ENCODE results near the gene RGS6.
A peak's percentile ranks its signal among the peaks of the same experiment; 100 is the strongest.
"Not testable (repeated sequence)": the region's sequence is repeated elsewhere in the genome, so short reads cannot be mapped to it uniquely, and the experiment has no call there.

Gene RGS6

GRCh38 chr14:71911669-71912068, 20.6 kb upstream of the RGS6 start:
- H3K9ac ChIP-seq (ENCODE audit: low read depth in 1 of 2, low read length in 2 of 2), result no peak overlapping the region
- H3K27me3 ChIP-seq (ENCODE audit: control insufficient read depth in 1 of 2, insufficient read depth in 2 of 2, low read length in 2 of 2), result peaks cover 0 to 3% of the 10 kb centered on the region in 2 donors
- no peaks in the 10 kb centered on the region for H3K36me3 ChIP-seq (ENCODE audit: control insufficient read depth in 1 of 2, insufficient read depth in 2 of 2, low read length in 2 of 2)
- H3K27ac ChIP-seq (ENCODE audit: low read depth, low read length), result no peak overlapping the region
- no peak overlapping the region for H3K4me3 ChIP-seq (ENCODE audit: low read depth in 1 of 2, low read length in 2 of 2)
- H3K4me1 ChIP-seq (ENCODE audit: control insufficient read depth in 1 of 2, insufficient read depth in 2 of 2, low read length in 2 of 2), result no peaks in the 10 kb centered on the region
- H3K9me3 ChIP-seq (ENCODE audit: control insufficient read depth in 1 of 2, low read length in 2 of 2), result no peaks in the 10 kb centered on the region

GRCh38 chr14:71913342-71913741, 18.9 kb upstream of the RGS6 start:
- Histone ChIP-seq H3K4me1 (ENCODE audit: control insufficient read depth in 1 of 2, insufficient read depth in 2 of 2, low read length in 2 of 2) (no peaks in the 10 kb centered on the region), H3K4me3 (ENCODE audit: low read depth in 1 of 2, low read length in 2 of 2) (no peak overlapping the region), H3K27ac (ENCODE audit: low read depth, low read length) (no peak overlapping the region), H3K27me3 (ENCODE audit: control insufficient read depth in 1 of 2, insufficient read depth in 2 of 2, low read length in 2 of 2) (no peaks in the 10 kb centered on the region), H3K36me3 (ENCODE audit: control insufficient read depth in 1 of 2, insufficient read depth in 2 of 2, low read length in 2 of 2) (no peaks in the 10 kb centered on the region), H3K9ac (ENCODE audit: low read depth in 1 of 2, low read length in 2 of 2) (no peak overlapping the region), H3K9me3 (ENCODE audit: control insufficient read depth in 1 of 2, low read length in 2 of 2) (no peaks in the 10 kb centered on the region)

- Histone ChIP-seq H3K4me3 (ENCODE audit: low read depth in 1 of 2, low read length in 2 of 2) (no peak overlapping the region), H3K27me3 (ENCODE audit: control insufficient read depth in 1 of 2, insufficient read depth in 2 of 2, low read length in 2 of 2) (no peaks in the 10 kb centered on the region), H3K9ac (ENCODE audit: low read depth in 1 of 2, low read length in 2 of 2) (no peak overlapping the region), H3K27ac (ENCODE audit: low read depth, low read length) (no peak overlapping the region), H3K36me3 (ENCODE audit: control insufficient read depth in 1 of 2, insufficient read depth in 2 of 2, low read length in 2 of 2) (no peaks in the 10 kb centered on the region), H3K9me3 (ENCODE audit: control insufficient read depth in 1 of 2, low read length in 2 of 2) (no peaks in the 10 kb centered on the region), H3K4me1 (ENCODE audit: control insufficient read depth in 1 of 2, insufficient read depth in 2 of 2, low read length in 2 of 2) (no peaks in the 10 kb centered on the region)
These were observed 13.3 kb upstream of the RGS6 start for GRCh38 chr14:71918955-71919354.

GRCh38 chr14:71923513-71923912, 8.7 kb upstream of the RGS6 start:
- H3K4me1 ChIP-seq (ENCODE audit: control insufficient read depth in 1 of 2, insufficient read depth in 2 of 2, low read length in 2 of 2), result no peaks in the 10 kb centered on the region
- no peaks in the 10 kb centered on the region for H3K9me3 ChIP-seq (ENCODE audit: control insufficient read depth in 1 of 2, low read length in 2 of 2)
- no peak overlapping the region for H3K4me3 ChIP-seq (ENCODE audit: low read depth in 1 of 2, low read length in 2 of 2)
- H3K9ac ChIP-seq (ENCODE audit: low read depth in 1 of 2, low read length in 2 of 2), result no peak overlapping the region
- H3K27ac ChIP-seq (ENCODE audit: low read depth, low read length), result no peak overlapping the region
- H3K27me3 ChIP-seq (ENCODE audit: control insufficient read depth in 1 of 2, insufficient read depth in 2 of 2, low read length in 2 of 2), result no peaks in the 10 kb centered on the region
- no peaks in the 10 kb centered on the region for H3K36me3 ChIP-seq (ENCODE audit: control insufficient read depth in 1 of 2, insufficient read depth in 2 of 2, low read length in 2 of 2)

- no peak overlapping the region for H3K27ac ChIP-seq (ENCODE audit: low read depth, low read length)
- peak overlapping the region in 1 of 2 donors; percentile 21 for H3K4me3 ChIP-seq (ENCODE audit: low read depth in 1 of 2, low read length in 2 of 2)
- no peaks in the 10 kb centered on the region for H3K9me3 ChIP-seq (ENCODE audit: control insufficient read depth in 1 of 2, low read length in 2 of 2)
- peaks cover 20 to 34% of the 10 kb centered on the region in 2 donors for H3K27me3 ChIP-seq (ENCODE audit: control insufficient read depth in 1 of 2, insufficient read depth in 2 of 2, low read length in 2 of 2)
- H3K4me1 ChIP-seq (ENCODE audit: control insufficient read depth in 1 of 2, insufficient read depth in 2 of 2, low read length in 2 of 2), result no peaks in the 10 kb centered on the region
- H3K36me3 ChIP-seq (ENCODE audit: control insufficient read depth in 1 of 2, insufficient read depth in 2 of 2, low read length in 2 of 2), result no peaks in the 10 kb centered on the region
- no peak overlapping the region for H3K9ac ChIP-seq (ENCODE audit: low read depth in 1 of 2, low read length in 2 of 2)
These were observed 569 bp upstream of the RGS6 start for GRCh38 chr14:71931492-71932228.

GRCh38 chr14:71933001-71933587, 865 bp downstream of the RGS6 start:
- Histone ChIP-seq H3K9ac (ENCODE audit: low read depth in 1 of 2, low read length in 2 of 2) (no peak overlapping the region), H3K36me3 (ENCODE audit: control insufficient read depth in 1 of 2, insufficient read depth in 2 of 2, low read length in 2 of 2) (no peaks in the 10 kb centered on the region), H3K4me3 (ENCODE audit: low read depth in 1 of 2, low read length in 2 of 2) (peak overlapping the region; percentile 32 to 47), H3K9me3 (ENCODE audit: control insufficient read depth in 1 of 2, low read length in 2 of 2) (no peaks in the 10 kb centered on the region), H3K27me3 (ENCODE audit: control insufficient read depth in 1 of 2, insufficient read depth in 2 of 2, low read length in 2 of 2) (peaks cover 20 to 34% of the 10 kb centered on the region in 2 donors), H3K27ac (ENCODE audit: low read depth, low read length) (no peak overlapping the region), H3K4me1 (ENCODE audit: control insufficient read depth in 1 of 2, insufficient read depth in 2 of 2, low read length in 2 of 2) (no peaks in the 10 kb centered on the region)

- H3K27me3 ChIP-seq (ENCODE audit: control insufficient read depth in 1 of 2, insufficient read depth in 2 of 2, low read length in 2 of 2), result peaks cover 5 to 16% of the 10 kb centered on the region in 2 donors
- not testable (repeated sequence) for H3K9me3 ChIP-seq (ENCODE audit: control insufficient read depth in 1 of 2, low read length in 2 of 2); H3K4me1 ChIP-seq (ENCODE audit: control insufficient read depth in 1 of 2, insufficient read depth in 2 of 2, low read length in 2 of 2); H3K36me3 ChIP-seq (ENCODE audit: control insufficient read depth in 1 of 2, insufficient read depth in 2 of 2, low read length in 2 of 2); H3K9ac ChIP-seq (ENCODE audit: low read depth in 1 of 2, low read length in 2 of 2); H3K27ac ChIP-seq (ENCODE audit: low read depth, low read length); H3K4me3 ChIP-seq (ENCODE audit: low read depth in 1 of 2, low read length in 2 of 2)
These were observed 6.0 kb downstream of the RGS6 start for GRCh38 chr14:71938273-71938672.

GRCh38 chr14:71939344-71939743, 7.1 kb downstream of the RGS6 start:
- not testable (repeated sequence) for H3K27me3 ChIP-seq (ENCODE audit: control insufficient read depth in 1 of 2, insufficient read depth in 2 of 2, low read length in 2 of 2); H3K9ac ChIP-seq (ENCODE audit: low read depth in 1 of 2, low read length in 2 of 2); H3K4me1 ChIP-seq (ENCODE audit: control insufficient read depth in 1 of 2, insufficient read depth in 2 of 2, low read length in 2 of 2); H3K27ac ChIP-seq (ENCODE audit: low read depth, low read length); H3K36me3 ChIP-seq (ENCODE audit: control insufficient read depth in 1 of 2, insufficient read depth in 2 of 2, low read length in 2 of 2); H3K4me3 ChIP-seq (ENCODE audit: low read depth in 1 of 2, low read length in 2 of 2); H3K9me3 ChIP-seq (ENCODE audit: control insufficient read depth in 1 of 2, low read length in 2 of 2)

- not testable (repeated sequence) for H3K27me3 ChIP-seq (ENCODE audit: control insufficient read depth in 1 of 2, insufficient read depth in 2 of 2, low read length in 2 of 2); H3K9ac ChIP-seq (ENCODE audit: low read depth in 1 of 2, low read length in 2 of 2); H3K36me3 ChIP-seq (ENCODE audit: control insufficient read depth in 1 of 2, insufficient read depth in 2 of 2, low read length in 2 of 2); H3K27ac ChIP-seq (ENCODE audit: low read depth, low read length); H3K4me1 ChIP-seq (ENCODE audit: control insufficient read depth in 1 of 2, insufficient read depth in 2 of 2, low read length in 2 of 2); H3K9me3 ChIP-seq (ENCODE audit: control insufficient read depth in 1 of 2, low read length in 2 of 2); H3K4me3 ChIP-seq (ENCODE audit: low read depth in 1 of 2, low read length in 2 of 2)
These were observed 8.3 kb downstream of the RGS6 start for GRCh38 chr14:71940500-71940899.

GRCh38 chr14:71941616-71942015, 9.4 kb downstream of the RGS6 start:
- H3K4me1 ChIP-seq (ENCODE audit: control insufficient read depth in 1 of 2, insufficient read depth in 2 of 2, low read length in 2 of 2); H3K9ac ChIP-seq (ENCODE audit: low read depth in 1 of 2, low read length in 2 of 2); H3K36me3 ChIP-seq (ENCODE audit: control insufficient read depth in 1 of 2, insufficient read depth in 2 of 2, low read length in 2 of 2); H3K27me3 ChIP-seq (ENCODE audit: control insufficient read depth in 1 of 2, insufficient read depth in 2 of 2, low read length in 2 of 2); H3K27ac ChIP-seq (ENCODE audit: low read depth, low read length); H3K9me3 ChIP-seq (ENCODE audit: control insufficient read depth in 1 of 2, low read length in 2 of 2); H3K4me3 ChIP-seq (ENCODE audit: low read depth in 1 of 2, low read length in 2 of 2): not testable (repeated sequence)

Measured in duodenal mucosa (tissue), 2 donors.